CD4-positive, alpha-beta T cell treated with Interleukin-15 for 4 hours (primary cell): ENCODE results near the gene CAPN6.

Experiments
- DNase-seq: peaks from one replicate; pipeline ENCODE4 v3.0.0-alpha.2; 2020; ENCODE audit warnings: low spot score

Gene CAPN6

GRCh38 chrX:111199505-111199904 lies 70.8 kb downstream of the CAPN6 start:
- no peak for DNase-seq
